Testis (tissue), 2 donors: ENCODE data around the gene MAPK1.

Source experiments
- POLR2A ChIP-seq: fragments of 450-650 bp; IDR thresholded peaks from one replicate; pipeline ENCODE4 v1.6.1; 2017; ENCODE audit warnings: antibody characterized with exemption, mild to moderate bottlenecking, moderate library complexity
- TF ChIP-seq, protein P1 (sequence below), 3 experiments: fragments of 450-650 bp in 2 of 3; fragments of 200-600 bp in 1 of 3; sonication (generic) in 1 of 3; IDR thresholded peaks; one replicate each; pipeline ENCODE4 v1.5.1; 2016 to 2019; ENCODE audit warnings: antibody characterized with exemption in 3 of 3, mild to moderate bottlenecking in 2 of 3, moderate library complexity in 1 of 3

GRCh38 chr22:21867528-21868266, at the start of gene MAPK1:
- TF ChIP-seq, protein P1, sequence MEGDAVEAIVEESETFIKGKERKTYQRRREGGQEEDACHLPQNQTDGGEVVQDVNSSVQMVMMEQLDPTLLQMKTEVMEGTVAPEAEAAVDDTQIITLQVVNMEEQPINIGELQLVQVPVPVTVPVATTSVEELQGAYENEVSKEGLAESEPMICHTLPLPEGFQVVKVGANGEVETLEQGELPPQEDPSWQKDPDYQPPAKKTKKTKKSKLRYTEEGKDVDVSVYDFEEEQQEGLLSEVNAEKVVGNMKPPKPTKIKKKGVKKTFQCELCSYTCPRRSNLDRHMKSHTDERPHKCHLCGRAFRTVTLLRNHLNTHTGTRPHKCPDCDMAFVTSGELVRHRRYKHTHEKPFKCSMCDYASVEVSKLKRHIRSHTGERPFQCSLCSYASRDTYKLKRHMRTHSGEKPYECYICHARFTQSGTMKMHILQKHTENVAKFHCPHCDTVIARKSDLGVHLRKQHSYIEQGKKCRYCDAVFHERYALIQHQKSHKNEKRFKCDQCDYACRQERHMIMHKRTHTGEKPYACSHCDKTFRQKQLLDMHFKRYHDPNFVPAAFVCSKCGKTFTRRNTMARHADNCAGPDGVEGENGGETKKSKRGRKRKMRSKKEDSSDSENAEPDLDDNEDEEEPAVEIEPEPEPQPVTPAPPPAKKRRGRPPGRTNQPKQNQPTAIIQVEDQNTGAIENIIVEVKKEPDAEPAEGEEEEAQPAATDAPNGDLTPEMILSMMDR (IDR thresholded peaks at IDR 0.05), result peak in 1 of 3 experiments; percentile 12
- TF ChIP-seq POLR2A, result peak; percentile 15
